GM19023 (cell line): ENCODE results near the gene DPYD.
"Not testable (repeated sequence)": the region's sequence is repeated elsewhere in the genome, so short reads cannot be mapped to it uniquely, and the experiment has no call there.

ENCODE experiments used
- ATAC-seq: cut with Tn5 transposase; IDR thresholded peaks from one replicate; pipeline ENCODE4 v1.9.1; 2021; ENCODE audit warnings: mild to moderate bottlenecking, moderate library complexity; ENCODE audit not compliant: unreplicated experiment

The DPYD gene

DNA sequence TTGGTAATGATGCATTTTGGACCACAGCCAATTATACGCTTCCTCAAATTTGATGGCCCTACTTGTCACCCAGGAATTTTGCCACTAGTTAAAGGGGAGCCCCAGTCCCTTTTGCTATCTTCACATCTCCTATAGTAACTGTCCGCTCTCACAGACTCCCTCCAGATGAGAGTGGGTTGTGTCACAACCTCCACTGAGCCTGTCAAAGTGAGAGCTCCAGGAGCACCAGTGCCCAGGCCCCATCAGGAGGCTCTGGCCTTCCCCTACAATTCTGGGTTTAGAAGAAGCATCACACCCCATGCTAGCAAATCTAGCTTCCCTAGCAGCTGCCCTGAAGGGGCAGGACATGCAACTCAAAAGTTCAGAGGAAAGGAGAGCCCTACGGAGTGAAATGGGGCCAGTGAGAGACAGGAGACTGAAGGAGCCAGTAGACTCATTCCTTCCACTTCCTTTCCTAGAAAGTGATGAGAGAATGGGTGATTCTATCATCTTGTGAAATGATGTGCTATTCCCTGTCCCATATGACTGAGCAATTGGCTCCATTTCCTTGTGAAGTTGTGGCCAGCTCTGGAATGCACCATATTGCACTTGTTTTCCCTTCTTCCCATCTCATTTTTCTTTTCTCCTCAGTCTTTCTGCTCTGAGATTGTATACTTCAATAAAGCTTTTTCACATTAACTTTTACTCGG, 541.3 kb downstream of the DPYD start:
- no peak for ATAC-seq

DNA sequence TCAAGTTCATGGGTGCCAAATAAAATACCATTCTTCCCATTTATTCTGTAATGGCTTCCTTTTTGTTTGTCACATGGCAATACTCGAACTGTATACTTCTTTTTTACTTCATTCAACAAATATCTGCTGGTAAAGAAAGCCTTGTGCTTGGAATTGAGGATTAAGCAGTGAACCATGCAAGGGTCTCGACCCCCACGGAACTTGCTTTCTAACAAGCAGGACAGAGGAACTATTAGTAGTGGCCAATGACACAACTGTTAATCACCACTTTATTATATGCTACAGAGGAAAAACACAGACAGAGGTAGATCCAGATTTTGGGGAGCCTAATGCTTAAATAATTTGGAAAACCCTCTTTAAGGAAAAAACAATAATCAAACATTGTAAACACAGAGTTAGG, 542.2 kb downstream of the DPYD start:
- ATAC-seq: no peak

- ATAC-seq: no peak
Measured at GRCh38 chr1:97377432-97378034, 543.3 kb downstream of the DPYD start.

GRCh38 chr1:97373000-97373399, 547.8 kb downstream of the DPYD start:
- ATAC-seq: no peak

GRCh38 chr1:97372531-97372930, 548.3 kb downstream of the DPYD start:
- ATAC-seq: no peak

GRCh38 chr1:97368296-97368695, 552.5 kb downstream of the DPYD start:
- ATAC-seq: no peak

- ATAC-seq: no peak
Measured at GRCh38 chr1:97366984-97367383, 553.9 kb downstream of the DPYD start.

- no peak for ATAC-seq
Measured at GRCh38 chr1:97365026-97365425, 555.8 kb downstream of the DPYD start.

DNA sequence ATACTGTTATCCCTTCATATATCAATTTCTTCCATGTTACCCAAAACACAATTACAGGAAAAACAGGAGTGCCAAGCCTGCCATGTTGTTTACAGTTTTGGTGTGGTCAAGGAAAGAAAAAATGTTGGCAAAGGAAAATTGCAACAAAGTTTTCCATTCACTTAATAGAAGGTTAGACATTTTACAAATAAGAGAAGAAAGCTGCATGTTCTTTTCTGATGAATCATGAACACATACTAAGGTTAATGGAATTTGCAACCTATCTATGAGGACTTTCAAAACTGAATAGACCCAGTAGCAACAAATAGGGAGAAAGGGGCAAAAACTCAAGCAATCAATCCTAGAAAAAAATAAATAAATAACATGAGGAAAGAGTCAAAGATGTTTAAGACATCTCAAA, 556.7 kb downstream of the DPYD start:
- no peak for ATAC-seq

DNA sequence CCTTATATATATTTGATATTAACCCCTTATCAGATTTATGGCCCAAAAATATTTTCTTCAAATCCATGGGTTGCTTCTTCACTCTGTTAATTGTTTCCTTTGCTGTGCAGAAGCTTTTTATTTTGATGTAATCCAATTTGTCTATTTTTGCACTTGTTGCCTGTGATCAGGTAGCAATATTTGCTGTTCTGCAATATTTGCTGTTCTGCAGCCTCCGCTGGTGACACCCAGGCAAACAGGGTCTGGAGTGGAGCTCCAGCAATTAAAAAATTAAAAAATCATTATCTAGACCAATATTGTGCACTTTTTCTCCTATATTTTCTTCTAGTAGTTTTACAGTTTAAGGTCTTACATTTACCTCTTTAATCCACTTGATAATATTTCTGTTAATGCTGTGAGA, 564.5 kb downstream of the DPYD start:
- ATAC-seq: no peak

- ATAC-seq: no peak
Measured at GRCh38 chr1:97352936-97353382, 567.9 kb downstream of the DPYD start.

- no peak for ATAC-seq
Measured at GRCh38 chr1:97351846-97352245, 569.0 kb downstream of the DPYD start.

GRCh38 chr1:97350662-97351061, 570.2 kb downstream of the DPYD start:
- no peak for ATAC-seq

DNA sequence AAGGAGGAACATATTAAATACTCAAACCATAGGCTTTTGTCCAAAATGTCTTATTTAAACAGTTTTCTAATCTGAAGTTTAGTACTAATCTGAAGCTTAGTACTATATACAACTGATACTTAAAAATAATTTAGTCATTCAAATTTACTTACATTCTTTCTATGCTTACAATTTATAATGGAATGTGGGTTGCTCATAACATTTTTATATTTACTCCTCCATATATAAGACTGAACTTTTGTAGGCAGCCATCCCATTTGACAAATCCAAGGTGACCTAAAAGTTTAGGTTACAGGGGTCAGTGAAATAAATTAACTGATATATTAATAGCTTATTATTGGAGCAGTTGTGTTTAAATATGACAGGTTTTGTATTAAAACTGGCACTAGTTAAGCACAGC, 570.6 kb downstream of the DPYD start:
- ATAC-seq: no peak

- ATAC-seq: not testable (repeated sequence)
Measured at GRCh38 chr1:97349794-97350193, 571.0 kb downstream of the DPYD start.

DNA sequence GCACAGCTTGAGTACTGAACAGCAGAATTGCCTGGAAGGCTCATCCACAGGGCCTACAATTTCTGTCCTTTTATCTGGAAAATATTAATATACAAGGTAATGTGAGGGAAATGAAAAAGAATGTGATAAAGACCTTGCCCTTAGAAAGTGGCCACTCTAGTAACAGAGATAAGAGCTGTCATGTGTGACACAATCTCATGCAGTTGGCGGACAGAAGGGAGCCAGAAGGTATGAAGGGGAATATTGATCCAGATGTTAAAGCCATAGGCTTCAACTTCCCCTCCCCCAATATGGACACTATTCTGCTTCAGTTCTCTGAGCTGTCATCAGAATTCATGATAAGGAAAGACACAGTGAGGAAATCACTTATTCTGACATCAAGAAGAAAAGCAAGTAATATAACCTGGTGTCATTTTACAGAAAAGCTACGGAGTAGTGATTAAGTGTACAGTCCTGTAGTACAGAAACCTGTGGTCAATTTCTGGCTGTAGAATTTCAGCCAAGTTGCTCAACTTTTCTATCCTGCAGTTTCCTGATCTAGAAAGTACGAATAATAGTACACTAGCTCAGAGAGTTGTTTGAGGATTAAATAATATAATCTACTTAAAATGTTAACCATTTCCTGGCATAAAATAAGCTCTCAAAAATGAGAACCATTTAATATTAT, 572.1 kb downstream of the DPYD start:
- no peak for ATAC-seq

DNA sequence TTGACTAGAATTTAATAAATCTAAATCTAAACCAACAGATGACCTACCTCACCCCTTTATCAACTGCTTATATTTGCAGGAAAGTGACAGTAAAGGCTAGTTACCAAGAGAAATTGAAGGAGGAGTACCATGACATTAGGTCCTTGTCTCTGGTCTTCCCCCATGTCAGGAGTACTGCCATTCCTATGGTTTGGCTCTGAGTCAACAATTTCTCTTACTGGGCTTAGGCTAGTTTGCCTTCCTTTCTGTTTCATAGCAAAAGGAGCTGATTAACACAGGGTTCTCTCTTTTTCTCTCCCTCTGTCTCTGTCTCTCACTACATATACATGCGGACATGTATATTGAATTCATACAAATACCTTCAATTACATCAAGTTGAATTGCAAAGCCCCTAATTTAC, 579.9 kb downstream of the DPYD start:
- ATAC-seq: no peak

DNA sequence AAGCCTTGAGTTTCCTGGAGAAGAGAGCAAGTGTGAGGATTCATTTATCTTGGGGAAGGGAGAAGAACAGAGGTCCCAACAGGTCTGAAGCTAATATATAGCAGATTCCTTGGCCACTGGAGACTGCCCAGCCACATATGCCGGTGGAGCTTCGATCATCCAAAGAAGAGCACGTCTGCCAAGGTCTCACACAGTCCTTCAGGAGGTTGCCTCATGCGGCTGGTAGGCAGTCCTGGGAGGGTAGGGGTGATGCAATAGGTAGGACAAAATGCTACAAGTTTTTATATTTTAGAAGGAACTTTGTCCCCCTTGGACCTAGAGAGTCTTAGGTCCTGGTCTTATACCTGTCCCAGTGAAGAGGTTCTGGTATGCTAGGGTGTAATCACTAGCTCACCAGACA, 582.5 kb downstream of the DPYD start:
- ATAC-seq: no peak

GRCh38 chr1:97337250-97338030, 583.4 kb downstream of the DPYD start:
- ATAC-seq: no peak

DNA sequence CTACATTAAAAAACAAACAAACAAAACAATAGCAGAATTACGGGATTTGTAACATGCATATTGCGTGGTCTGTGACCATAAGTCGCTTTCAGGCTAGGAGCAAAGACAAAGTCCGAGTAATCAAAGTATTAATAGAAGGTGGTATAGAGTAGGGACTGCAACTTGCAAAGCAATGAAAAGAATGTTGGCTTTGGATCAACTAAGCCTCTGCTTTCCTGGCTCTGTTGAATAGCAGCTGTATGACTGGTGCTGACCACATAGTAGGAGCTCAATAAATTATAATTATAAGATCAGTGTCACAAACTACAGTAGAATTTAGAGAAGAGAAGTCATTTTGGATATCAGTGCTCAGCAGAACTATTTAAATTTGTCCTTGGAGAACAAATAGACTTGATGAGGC, 586.4 kb downstream of the DPYD start:
- ATAC-seq: no peak

GRCh38 chr1:97332716-97333115, 588.1 kb downstream of the DPYD start:
- ATAC-seq: no peak

GRCh38 chr1:97331165-97331564, 589.7 kb downstream of the DPYD start:
- ATAC-seq: no peak
